HG03442 (cell line): ENCODE measurements around the gene FAAH.
"Not testable (repeated sequence)": the region's sequence is repeated elsewhere in the genome, so short reads cannot be mapped to it uniquely, and the experiment has no call there.

Experiments used
- ATAC-seq: cut with Tn5 transposase; IDR thresholded peaks from one replicate; pipeline ENCODE4 v1.9.1; 2021; ENCODE audit warnings: mild to moderate bottlenecking, moderate library complexity; ENCODE audit not compliant: unreplicated experiment

Gene FAAH

DNA sequence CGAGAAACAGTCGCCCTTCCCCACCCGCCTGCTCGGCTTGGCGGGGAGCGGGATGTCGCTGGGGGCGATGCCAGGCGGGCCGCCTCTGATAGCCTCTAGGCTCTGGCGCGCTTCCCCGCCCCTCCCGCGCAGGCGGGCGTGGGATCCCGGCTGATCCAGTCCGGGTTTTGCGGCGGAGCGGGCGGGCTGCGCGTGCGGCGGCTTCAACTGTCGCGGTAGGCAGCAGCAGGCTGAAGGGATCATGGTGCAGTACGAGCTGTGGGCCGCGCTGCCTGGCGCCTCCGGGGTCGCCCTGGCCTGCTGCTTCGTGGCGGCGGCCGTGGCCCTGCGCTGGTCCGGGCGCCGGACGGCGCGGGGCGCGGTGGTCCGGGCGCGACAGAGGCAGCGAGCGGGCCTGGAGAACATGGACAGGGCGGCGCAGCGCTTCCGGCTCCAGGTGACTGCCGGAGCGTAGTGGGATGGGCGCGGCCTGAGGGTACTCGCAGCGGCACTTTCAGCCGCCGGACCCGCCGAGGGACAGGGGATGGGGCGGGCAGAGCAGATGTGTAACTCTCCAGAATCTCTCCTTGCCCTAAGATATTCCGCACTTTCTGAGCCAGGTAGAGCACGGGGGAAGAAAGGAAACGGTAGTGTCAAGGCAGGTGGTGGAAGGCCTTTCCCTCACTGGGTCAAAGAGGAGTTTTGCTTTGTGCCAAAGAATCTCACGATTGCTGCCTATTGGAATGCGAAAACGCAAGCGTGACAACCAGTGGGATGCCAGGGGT lies at the start of gene FAAH:
TSS of gene FAAH (plus strand) at position 210 of the 764 bp plus-strand sequence. CDS start at position 242, 32 bp downstream.
- ATAC-seq = no peak

DNA sequence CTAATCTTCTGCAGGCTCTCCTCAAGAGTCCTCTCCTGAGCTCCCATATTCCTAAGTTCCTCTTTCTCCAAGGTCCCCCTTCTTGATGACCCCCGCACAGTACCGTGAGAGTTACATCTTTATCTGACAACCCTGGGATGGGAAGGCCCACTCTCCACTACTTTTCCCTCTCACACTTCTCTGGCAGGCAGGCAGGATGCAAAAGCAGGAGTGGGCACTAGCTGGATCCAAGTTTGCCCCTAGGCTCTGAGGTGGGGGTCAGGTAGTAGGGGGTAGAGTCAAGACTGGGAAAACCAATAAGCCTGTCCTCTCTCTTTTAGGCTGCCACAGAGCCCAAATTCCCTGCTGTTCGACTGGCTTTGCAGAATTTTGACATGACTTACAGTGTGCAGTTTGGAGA lies 49.6 kb upstream of the FAAH start:
- ATAC-seq = no peak

DNA sequence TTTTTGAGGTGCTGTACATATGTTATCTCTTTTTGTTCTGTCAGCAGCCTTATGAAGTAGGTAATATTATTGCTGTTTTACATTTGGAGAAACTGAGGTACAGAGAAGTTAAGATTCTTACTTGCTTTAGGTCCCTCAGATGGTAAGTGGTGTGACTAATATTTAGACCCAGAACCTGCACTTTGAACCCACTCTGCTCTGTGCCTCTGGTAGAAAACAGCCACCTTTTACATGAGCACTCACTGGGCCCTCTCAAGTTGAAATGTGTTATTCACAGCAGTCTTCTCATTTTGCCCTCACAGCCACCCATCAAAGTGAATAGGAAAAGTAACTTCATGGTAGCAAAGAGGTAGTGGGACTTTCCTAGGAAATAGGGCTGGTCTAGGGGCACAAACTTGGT lies 48.8 kb upstream of the FAAH start:
- no peak for ATAC-seq

DNA sequence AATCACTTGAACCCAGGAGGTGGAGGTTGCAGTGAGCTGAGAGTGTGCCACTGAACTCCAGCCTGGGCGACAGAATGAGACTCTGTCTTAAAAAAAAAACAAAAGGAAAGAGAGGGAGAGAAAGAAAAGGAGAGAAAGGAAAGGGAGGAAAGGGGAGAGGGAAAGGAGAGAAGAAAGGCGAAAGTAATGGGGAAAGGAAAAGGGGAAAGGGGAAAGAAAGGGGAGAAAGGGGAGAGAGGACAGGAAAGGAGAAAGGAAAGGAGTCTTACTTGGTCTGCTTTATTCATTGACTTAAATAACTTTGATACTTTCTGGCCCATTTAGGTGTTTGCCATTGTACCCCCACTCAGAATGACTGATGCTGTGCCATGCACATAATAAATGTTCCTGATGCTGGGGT lies 41.8 kb upstream of the FAAH start:
- no peak for ATAC-seq

DNA sequence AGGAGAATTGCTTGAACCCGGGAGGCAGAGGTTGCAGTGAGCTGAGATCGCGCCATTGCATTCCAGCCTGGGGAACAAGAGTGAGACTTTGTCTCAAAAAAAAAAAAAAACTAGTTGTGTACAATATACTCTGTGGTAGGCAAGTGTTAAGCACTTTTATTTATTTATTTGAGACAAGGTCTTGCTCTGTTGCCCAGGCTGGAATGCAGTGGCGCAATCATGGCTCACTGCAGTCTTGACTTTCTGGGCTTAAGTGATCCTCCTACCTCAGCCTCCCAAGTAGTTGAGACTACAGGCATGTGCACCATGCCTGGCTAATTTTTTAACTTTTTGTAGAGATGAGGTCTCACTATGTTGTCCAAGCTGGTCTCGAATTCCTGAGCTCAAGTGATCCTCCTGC lies 38.2 kb upstream of the FAAH start:
- ATAC-seq = not testable (repeated sequence)

DNA sequence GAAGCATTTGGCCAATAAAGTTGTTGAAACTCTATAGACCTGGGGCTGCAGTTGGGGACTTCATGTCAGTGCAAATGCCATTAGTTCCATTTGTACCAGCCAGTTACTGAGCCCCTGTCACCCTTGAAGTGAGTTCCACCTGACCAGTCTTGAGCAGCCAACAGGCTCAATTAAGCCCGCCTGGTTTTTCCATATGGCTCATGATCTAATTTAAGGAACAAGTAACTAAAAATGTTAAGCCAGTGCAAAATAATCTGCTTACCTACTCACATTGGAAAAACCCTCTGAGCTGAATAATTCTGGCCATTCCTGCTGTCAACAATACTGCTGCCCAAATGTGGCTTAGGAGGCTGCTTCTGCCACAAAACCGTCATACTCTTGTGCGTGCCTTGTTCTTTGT lies 32.0 kb upstream of the FAAH start:
- no peak for ATAC-seq

DNA sequence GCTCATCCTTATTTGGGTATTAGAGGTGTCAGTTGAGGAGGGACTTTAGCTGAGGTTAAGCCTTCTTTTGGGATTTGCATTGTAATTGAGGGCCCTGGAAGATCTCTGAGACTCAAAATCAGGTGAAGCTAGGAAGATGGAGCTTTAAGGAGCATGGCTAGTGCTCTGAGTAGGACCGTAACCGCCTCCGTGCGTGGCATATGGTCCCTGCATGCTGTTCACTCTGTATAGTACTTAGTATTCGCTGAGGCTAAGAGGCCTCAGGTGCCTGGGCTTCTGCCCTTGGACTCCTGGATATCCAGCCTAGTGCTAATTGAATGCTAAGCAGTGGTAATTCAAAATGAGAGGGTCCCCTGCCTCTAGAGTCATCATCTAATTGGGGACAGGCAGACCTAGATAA lies 31.0 kb upstream of the FAAH start:
- no peak for ATAC-seq

DNA sequence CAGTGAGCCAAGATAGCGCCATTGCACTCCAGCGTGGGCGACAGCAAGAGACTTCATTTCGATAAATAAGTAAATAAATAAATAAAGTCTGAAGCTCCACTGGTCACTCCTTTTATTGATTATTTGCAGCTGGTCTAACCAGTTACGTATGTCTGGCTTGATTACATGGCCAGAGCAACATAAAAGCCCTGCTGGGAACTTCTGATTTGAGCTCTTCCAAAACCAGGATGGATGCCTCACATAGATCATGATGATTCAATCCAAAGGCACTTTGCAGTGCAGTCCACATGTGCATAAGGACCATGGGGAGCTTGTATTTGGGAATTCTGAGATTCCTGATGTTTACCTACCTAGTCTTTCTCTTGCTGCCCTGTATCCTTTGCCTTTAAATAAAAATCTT lies 29.5 kb upstream of the FAAH start:
- no peak for ATAC-seq

DNA sequence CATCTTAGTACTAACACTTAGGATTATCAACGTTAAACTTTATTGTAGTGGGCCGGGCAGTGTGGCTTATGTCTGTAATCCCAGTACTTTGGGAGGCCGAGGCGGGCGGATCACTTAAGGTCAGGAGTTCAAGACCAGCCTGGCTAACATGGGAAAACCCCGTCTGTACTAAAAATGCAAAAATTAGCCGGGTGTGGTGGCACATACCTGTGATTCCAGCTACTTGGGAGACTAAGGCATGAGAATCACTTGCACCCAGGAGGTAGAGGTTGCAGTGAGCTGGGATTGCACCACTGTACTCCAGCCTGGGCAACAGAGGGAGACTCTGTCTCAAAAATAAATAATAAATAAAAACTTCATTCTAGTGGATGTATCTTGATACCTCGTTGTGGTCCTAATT lies 28.3 kb upstream of the FAAH start:
- ATAC-seq = not testable (repeated sequence)

DNA sequence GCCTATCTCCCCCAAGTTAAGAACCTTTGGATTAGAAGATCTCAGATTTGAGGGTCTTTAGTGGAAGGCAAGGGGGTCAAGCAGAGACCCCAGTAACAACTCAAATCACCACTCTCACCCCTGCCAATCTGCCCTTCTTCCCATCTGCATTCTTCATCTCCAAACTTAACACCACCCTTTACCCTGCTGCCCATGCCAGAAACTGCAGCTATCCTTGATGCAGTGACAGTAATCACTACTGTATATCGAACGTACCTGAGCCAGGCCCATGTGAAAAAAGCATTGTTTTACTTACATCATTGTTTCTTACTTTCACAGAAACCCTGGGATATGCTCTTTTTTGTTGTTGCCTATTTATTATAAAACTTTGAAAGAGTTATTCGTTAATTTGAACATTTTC lies 27.0 kb upstream of the FAAH start:
- no peak for ATAC-seq

DNA sequence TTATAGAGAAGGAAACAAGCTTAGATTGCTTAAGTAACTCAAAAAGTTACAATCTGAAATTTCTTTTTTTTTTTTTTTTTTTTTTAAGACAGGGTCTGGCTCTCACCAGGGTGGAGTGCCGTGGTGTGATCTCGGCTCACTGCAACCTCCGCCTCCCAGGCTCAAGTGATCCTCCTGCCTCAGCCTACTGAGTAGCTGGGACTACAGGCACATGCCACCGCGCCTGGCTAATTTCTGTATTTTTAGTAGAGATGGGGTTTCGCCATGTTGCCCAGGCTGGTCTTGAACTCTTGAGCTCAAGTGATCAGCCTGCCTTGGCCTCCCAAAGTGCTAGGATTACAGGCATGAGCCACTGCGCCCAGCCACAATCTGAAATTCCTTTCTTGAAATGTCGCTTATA lies 26.4 kb upstream of the FAAH start:
- ATAC-seq = not testable (repeated sequence)

DNA sequence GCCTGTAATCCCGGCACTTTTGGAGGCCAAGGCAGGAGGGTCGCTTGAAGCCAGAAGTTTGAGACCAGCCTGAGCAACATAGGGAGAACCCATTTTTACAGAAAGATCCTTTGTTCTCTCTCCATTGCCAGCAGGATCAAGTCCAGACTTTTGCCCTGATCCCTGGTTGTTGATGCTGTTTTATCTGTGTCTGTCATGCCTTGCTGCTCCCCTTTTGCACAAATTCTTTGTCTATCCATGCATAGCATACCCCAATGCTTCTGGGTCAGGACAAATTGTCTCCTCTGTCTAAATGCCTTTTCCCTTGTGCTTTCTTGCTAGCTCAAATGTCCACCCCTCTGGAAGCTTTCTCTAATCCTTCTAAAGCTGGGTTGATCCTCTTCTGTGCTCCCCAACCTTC lies 25.3 kb upstream of the FAAH start:
- no peak for ATAC-seq

DNA sequence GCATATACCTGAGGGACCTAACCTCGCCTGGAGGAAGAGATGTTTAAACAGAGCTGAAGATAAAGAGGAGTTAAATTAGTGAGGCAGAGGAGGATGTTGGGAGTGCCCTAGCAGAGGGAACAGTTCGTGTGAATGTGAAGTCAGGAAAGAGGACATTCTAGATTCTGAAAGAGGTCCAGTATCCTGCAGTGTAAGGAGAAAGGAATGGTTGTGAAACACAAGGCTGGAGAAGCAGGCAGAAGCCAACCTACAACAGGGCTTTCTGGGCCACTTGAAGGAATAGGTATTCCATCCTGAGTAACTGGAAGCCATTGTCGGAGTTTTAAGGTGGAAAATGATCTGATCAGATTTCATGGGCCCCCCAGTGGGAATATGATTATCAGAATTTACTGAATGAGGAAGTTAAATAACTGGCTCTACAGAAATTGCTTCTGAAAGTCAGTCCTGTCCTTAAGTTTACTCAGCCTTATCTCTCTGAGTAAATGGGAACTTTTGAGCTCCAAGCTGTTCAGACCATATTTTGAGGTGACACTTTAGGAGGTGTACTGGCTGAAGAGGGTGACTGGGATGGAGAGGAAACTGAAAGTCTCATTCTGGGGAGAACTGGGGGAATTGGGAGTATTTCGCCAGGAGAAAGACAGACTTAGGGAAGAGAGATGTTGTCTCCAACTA lies 24.4 kb upstream of the FAAH start:
- ATAC-seq = no peak

DNA sequence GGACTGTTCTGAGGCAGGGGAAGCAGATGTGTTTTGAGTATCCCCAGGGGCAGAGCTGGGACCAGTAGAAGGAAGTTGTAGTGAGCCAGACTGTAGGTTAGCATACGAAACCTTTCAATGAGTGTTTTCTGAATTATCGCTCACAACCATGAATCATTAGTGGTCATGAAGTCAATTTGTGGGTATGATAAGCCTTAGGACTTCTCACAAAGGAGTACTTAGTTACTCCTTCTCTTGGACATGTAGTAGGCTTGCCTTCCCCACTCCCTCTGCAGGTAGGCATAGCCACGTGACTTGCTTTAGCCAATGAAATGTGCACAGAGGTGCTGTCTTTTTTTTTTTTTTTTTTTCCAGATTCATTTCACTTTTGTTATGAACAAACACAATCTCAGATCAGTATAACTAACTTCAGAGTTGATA lies 23.9 kb upstream of the FAAH start:
- ATAC-seq = no peak

DNA sequence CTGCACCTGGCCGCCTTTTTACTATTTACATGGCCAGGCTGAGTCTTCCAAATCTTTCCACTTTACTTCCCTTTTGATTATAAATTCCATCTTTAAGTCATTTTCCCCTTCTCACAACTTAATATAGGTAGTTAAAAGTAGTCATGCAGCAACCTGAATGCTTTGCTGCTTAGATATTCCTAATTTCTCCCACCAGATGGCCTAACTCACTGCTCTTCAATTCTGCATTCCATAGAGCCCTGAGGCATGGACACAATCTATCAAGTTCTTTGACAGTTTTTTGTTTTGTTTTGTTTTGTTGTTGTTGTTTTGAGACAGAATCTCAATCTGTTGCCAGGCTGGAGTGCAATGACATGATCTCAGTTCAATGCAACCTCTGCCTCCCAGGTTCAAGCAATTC lies 21.7 kb upstream of the FAAH start:
- ATAC-seq = no peak

DNA sequence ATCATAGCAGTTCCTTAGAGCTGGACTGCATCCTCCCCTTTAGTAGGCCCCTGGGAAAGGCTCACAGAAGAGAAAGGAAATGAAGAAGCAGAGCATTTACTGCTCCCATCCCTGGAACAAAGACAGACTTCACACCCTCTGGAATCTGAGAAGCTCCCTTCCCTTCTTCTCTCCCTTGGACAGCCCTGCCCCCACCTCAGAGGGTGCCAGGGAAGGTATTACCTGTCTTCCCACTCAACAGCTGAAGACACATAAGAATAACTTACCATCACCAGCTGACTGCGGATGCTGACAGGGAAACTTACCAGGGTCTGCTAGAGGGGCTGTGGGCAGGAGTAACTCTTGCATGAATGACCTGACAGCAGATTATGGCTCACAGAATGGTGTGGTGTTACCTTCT lies 14.1 kb upstream of the FAAH start:
- ATAC-seq = no peak

DNA sequence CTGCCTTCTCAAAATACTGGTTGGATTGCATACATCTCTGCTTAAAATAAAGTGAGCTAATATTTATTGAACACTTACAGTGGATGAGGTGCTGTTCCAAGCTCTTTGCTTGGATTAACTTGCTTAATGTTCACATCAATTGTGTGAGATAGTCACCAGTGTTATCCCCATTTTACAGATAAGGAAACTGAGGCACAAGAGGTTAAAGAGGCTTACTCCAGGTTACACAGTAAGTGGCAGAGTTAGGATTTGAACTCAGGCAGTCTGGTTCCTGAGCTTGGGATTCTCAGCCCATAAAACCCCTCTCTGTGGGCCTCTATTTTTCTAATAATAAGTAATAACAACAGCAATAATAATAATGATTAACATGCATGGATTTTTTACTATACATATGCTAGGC lies 13.6 kb upstream of the FAAH start:
- no peak for ATAC-seq

DNA sequence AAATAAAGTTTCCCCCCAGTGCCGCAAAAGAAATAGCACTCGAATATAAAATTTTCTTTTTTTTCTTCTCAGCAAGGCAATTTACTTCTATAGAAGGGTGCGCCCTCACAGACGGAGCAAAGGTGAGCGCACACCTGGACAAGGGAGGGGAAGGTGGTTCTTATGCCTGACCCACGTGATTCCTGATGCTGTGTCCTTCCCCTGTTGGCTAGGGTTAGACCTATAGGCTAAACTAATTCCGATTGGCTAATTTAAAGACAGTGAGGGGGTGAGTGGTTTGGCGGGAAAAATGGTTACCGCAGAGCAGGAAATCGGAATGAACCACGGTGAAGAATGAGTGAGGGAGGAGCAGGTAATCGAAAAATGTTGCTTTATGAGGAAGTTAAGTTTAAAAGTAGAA lies 607 bp upstream of the FAAH start:
- ATAC-seq = no peak

DNA sequence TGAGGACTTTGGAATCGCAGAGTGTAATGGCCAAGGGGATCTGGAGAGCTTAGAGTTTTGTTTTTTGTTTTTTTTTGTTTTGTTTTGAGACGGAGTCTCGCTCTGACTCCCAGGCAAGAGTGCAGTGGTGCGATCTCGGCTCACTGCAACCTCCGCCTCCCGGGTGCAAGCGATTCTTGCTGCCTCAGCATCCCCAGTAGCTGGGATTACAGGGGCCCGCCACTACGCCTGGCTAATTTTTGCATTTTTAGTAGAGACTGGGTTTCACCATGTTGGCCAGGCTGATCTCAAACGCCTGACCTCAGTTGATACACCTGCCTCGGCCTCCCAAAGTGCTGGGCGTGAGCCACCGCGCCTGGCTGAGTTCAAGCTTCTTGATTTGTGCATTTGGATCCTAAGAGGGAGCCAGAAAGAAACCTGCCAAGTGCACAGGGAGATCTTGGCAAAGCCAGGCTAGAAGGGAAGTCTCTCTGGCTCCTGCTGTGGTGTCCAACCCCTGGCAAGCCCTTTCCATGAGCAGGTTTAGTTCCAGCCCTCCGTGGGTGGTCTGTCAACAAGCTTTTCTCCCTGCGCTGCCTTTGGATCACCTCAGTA lies 852 bp downstream of the FAAH start:
- no peak for ATAC-seq

DNA sequence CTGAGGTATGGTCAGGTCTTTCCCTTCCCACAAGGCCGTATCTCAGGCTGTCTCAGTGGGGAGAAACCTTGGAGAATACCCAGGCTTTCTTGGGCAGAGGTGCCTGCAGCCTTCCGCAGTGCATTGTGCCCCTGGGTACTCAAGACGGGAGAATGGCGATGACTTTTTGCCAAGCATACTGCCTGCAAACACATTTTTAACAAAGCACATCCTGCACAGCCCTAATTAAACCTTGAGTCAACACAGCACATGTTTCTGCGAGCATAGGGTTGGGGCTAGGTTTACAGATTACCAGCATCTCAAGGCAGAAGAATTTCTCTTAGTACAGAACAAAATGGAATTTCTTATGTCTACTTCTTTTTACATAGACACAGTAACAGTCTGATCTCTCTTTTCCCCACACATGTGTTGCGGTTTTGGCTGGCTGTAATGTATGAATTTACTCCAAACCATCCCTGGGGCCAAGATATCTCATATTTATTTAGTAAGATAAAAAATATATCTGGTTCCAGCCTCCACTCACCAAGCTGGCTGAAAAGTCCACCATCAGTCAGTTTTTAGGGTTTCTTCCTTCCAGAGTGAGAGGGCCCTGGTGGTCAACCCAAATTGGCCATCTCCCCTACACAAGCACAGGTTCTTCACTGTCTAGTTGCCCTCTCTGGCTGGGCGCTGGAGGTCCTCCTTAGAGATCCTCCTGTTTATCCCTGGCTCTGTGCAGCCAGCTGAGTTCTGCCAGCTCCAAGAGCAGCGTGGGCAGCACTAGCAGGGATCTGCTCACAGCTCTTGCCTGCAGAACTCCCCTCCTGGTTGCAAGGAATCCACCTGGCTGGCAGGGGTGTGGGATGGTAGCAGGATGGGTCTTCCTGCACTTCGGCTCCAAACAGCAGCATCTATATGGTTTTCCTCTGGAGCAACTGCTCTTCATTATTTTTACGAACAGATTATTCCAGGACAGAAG lies 2.6 kb downstream of the FAAH start:
- ATAC-seq = no peak

DNA sequence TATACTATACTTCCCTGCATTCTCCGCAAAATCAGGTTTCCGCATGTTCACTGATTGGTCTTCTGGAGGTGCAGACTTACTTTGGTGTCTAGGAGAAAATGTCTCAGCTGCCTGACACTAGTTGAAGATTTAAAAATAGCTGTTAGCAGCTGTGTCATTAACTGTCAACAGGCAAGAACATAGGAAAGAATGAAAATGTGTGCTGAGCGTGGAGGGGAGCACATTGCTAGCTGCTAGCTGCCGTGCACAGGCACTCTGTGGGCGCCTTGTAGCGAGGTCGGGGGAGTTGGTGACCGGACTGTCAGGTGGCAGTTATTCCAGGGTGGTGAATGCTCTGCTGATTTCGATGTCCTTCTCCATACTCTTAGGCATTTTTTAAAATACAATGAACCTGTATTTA lies 5.2 kb downstream of the FAAH start:
- ATAC-seq = no peak
